IMR-90 (cell line): Measurements from ENCODE around the gene ATG12. TPM values are rescaled to one million over a fixed set of nuclear protein-coding genes. Genes with fewer than 3 reads are reported as not detected.

Experiments
- ATAC-seq: fragments of 200-7000 bp; cut with Tn5 transposase; 2 replicates; pipeline ENCODE4 v1.9.1; 2020; ENCODE audit warnings: low read depth, mild to moderate bottlenecking, moderate library complexity
- BruUV-seq: library from RNA; stranded (reverse); fragments of 400-500 nt; replicated peaks from 2 replicates; lab custom pipeline; 2021; lab: Mats Ljungman, UMichigan
- CTCF ChIA-PET: fragments of 300-600 bp; formaldehyde crosslinking; extraction: SDS; loops from one replicate; lab custom pipeline; 2021; ENCODE audit warnings: antibody characterized with exemption; lab: Yijun Ruan, JAX
- POLR2A ChIA-PET: fragments of 300-600 bp; sonication (Branson Sonifier 250); formaldehyde crosslinking; loops from one replicate; lab custom pipeline; 2022; ENCODE audit warnings: antibody characterized with exemption; ENCODE audit not compliant: unreplicated experiment; lab: Charles Lee
- DNase-seq: peaks from one replicate; pipeline ENCODE4 v3.0.0; 2013
- H2AFZ ChIP-seq: replicated peaks from 2 replicates; pipeline ENCODE3; 2013; ENCODE audit warnings: low read length, mild to moderate bottlenecking; ENCODE audit not compliant: poor library complexity
- H2AK5ac ChIP-seq: 2 replicates; pipeline ENCODE4 v1.6.1; 2013; ENCODE audit warnings: low read depth, low read length, inconsistent platforms
- H2AK9ac ChIP-seq: replicated peaks from 2 replicates; pipeline ENCODE3; 2013; ENCODE audit warnings: mild to moderate bottlenecking, low read depth, low read length, moderate library complexity; ENCODE audit not compliant: poor library complexity
- H2BK120ac ChIP-seq: 2 replicates; pipeline ENCODE4 v1.6.1; 2013; ENCODE audit warnings: low read depth, low read length, inconsistent platforms
- H2BK15ac ChIP-seq: 3 replicates; pipeline ENCODE4 v1.6.1; 2013; ENCODE audit warnings: low read depth, low read length, inconsistent platforms
- H2BK20ac ChIP-seq: 2 replicates; pipeline ENCODE4 v1.6.1; 2013; ENCODE audit warnings: low read depth, mild to moderate bottlenecking, inconsistent platforms, low read length, moderate library complexity
- H2BK5ac ChIP-seq: 2 replicates; pipeline ENCODE4 v1.6.1; 2013; ENCODE audit warnings: mild to moderate bottlenecking, low read depth, low read length, inconsistent platforms; ENCODE audit not compliant: poor library complexity, severe bottlenecking
- H3K14ac ChIP-seq: replicated peaks from 2 replicates; pipeline ENCODE4 v1.6.1; 2013; ENCODE audit warnings: low read depth, low read length, inconsistent platforms
- H3K18ac ChIP-seq: 2 replicates; pipeline ENCODE4 v1.6.1; 2013; ENCODE audit warnings: low read depth, low read length, control low read depth
- H3K23ac ChIP-seq: 2 replicates; pipeline ENCODE4 v1.6.1; 2013; ENCODE audit warnings: low read depth, low read length, inconsistent platforms
- H3K27ac ChIP-seq: 2 replicates; pipeline ENCODE4 v1.5.1; 2013; ENCODE audit warnings: mild to moderate bottlenecking, control low read depth, low read length; ENCODE audit not compliant: insufficient read depth
- H3K27me3 ChIP-seq: 2 replicates; pipeline ENCODE4 v1.6.1; 2013; ENCODE audit warnings: low read length; ENCODE audit not compliant: control insufficient read depth, insufficient read depth
- H3K36me3 ChIP-seq: 2 replicates; pipeline ENCODE4 v1.6.1; 2013; ENCODE audit warnings: low read length, mixed read lengths; ENCODE audit not compliant: control insufficient read depth, insufficient read depth
- H3K4ac ChIP-seq: 2 replicates; pipeline ENCODE4 v1.6.1; 2013; ENCODE audit warnings: low read depth, low read length, inconsistent platforms
- H3K4me1 ChIP-seq: 2 replicates; pipeline ENCODE4 v1.6.1; 2013; ENCODE audit warnings: low read length, mixed read lengths; ENCODE audit not compliant: control insufficient read depth, insufficient read depth
- H3K4me2 ChIP-seq: 2 replicates; pipeline ENCODE4 v1.6.1; 2013; ENCODE audit warnings: low read depth, mild to moderate bottlenecking, control low read depth, low read length, moderate library complexity
- H3K4me3 ChIP-seq: 2 replicates; pipeline ENCODE4 v1.5.1; 2013; ENCODE audit warnings: low read depth, mild to moderate bottlenecking, control low read depth, low read length, moderate library complexity; ENCODE audit not compliant: insufficient read depth
- H3K56ac ChIP-seq: 2 replicates; pipeline ENCODE4 v1.6.1; 2013; ENCODE audit warnings: low read length, inconsistent platforms; ENCODE audit not compliant: insufficient read depth; ENCODE audit errors: extremely low read depth
- H3K79me1 ChIP-seq, 2 experiments: 2 replicates each; pipeline ENCODE4 v1.6.1; 2013; ENCODE audit warnings: low read length in 2 of 2, inconsistent platforms in 1 of 2, low read depth in 1 of 2
- H3K9ac ChIP-seq: 2 replicates; pipeline ENCODE4 v1.6.1; 2013; ENCODE audit warnings: low read depth, low read length, control low read depth
- H3K9me1 ChIP-seq: 2 replicates; pipeline ENCODE4 v1.6.1; 2013; ENCODE audit warnings: low read length, inconsistent platforms; ENCODE audit not compliant: insufficient read depth
- H3K9me3 ChIP-seq: 2 replicates; pipeline ENCODE4 v1.6.1; 2013; ENCODE audit warnings: low read length; ENCODE audit not compliant: control insufficient read depth, insufficient read depth
- H4K20me1 ChIP-seq: 2 replicates; pipeline ENCODE4 v1.6.1; 2013; ENCODE audit warnings: low read length, inconsistent platforms; ENCODE audit not compliant: insufficient read depth
- H4K5ac ChIP-seq: 2 replicates; pipeline ENCODE4 v1.6.1; 2013; ENCODE audit warnings: mild to moderate bottlenecking, low read depth, low read length, control low read depth
- H4K8ac ChIP-seq, 2 experiments: 2 replicates each; pipeline ENCODE4 v1.6.1; 2013; ENCODE audit warnings: low read depth in 2 of 2, low read length in 2 of 2, control low read depth in 1 of 2, inconsistent platforms in 1 of 2
- H4K91ac ChIP-seq: 2 replicates; pipeline ENCODE4 v1.6.1; 2013; ENCODE audit warnings: low read depth, low read length, inconsistent platforms; ENCODE audit not compliant: insufficient read depth
- BHLHE40 ChIP-seq: fragments of 150-350 bp; IDR thresholded peaks from 2 replicates; pipeline ENCODE4 v1.6.1; 2016; ENCODE audit warnings: mild to moderate bottlenecking, low read depth, low read length
- CEBPB ChIP-seq: IDR thresholded peaks from 2 replicates; pipeline ENCODE4 v1.6.1; 2012; ENCODE audit warnings: low read depth, low read length, improper control_type of control experiment
- CTCF ChIP-seq: conservative IDR thresholded peaks from 2 replicates; pipeline ENCODE4 v1.5.1; 2012; ENCODE audit warnings: mild to moderate bottlenecking, low read depth, low read length, improper control_type of control experiment
- ELK1 ChIP-seq: fragments of 150-350 bp; IDR thresholded peaks from 2 replicates; pipeline ENCODE4 v1.6.1; 2016; ENCODE audit warnings: low read depth, mild to moderate bottlenecking, low read length, moderate library complexity, borderline replicate concordance
- MAZ ChIP-seq: IDR thresholded peaks from 2 replicates; pipeline ENCODE4 v1.6.1; 2012; ENCODE audit warnings: low read depth, mild to moderate bottlenecking, low read length, improper control_type of control experiment, moderate library complexity, borderline replicate concordance
- MXI1 ChIP-seq: IDR thresholded peaks from 2 replicates; pipeline ENCODE4 v1.6.1; 2012; ENCODE audit warnings: low read depth, mild to moderate bottlenecking, low read length, moderate library complexity, borderline replicate concordance
- POLR2A ChIP-seq: IDR thresholded peaks from 2 replicates; pipeline ENCODE4 v1.6.1; 2012; ENCODE audit warnings: mild to moderate bottlenecking, low read depth, low read length
- RAD21 ChIP-seq: IDR thresholded peaks from 2 replicates; pipeline ENCODE4 v1.6.1; 2012; ENCODE audit warnings: low read length, improper control_type of control experiment
- RFX5 ChIP-seq: IDR thresholded peaks from 2 replicates; pipeline ENCODE4 v1.8.0; 2012; ENCODE audit warnings: low read depth, mild to moderate bottlenecking, low read length, moderate library complexity
- SMC3 ChIP-seq: fragments of 150-350 bp; IDR thresholded peaks from 2 replicates; pipeline ENCODE4 v1.6.1; 2016; ENCODE audit warnings: low read depth, mild to moderate bottlenecking, antibody characterized with exemption, low read length, moderate library complexity
- USF2 ChIP-seq: fragments of 150-350 bp; IDR thresholded peaks from 2 replicates; pipeline ENCODE4 v1.6.1; 2017; ENCODE audit warnings: mild to moderate bottlenecking, antibody characterized with exemption, low read length, low read depth
- WGBS, 2 experiments: methylation state at CpG; one replicate each; pipeline versions ENCODE4 v1.1.5 to v1.1.7; 2013; ENCODE audit warnings: missing lambda C conversion rate in 2 of 2; ENCODE audit not compliant: insufficient read length in 1 of 2; ENCODE audit errors: extremely low coverage in 2 of 2; 5-methylcytosine and 5-hydroxymethylcytosine counted together
- dilution Hi-C: fragments of 300-500 bp; cut with HindIII; formaldehyde crosslinking; loops from one replicate; pipeline ENCODE4 v1.14.3; 2018; ENCODE audit warnings: low sequenced_read_pairs; ENCODE audit not compliant: unreplicated experiment
- in situ Hi-C: fragments of 300-500 bp; cut with MboI; formaldehyde crosslinking; loops from 3 replicates; pipeline ENCODE4 v1.14.3; 2019; ENCODE audit warnings: low sequenced_read_pairs, inconsistent platforms, mixed read lengths
- intact Hi-C: fragments of 100-400 bp; cut with micrococcal nuclease; formaldehyde crosslinking; loops from 2 replicates; pipeline ENCODE4 v1.10.0; 2022
- polyA plus RNA-seq, 3 experiments: library from polyadenylated mRNA; depleted of rRNA; stranded (reverse); fragments of >200 nt; gene quantifications; 2 replicates each; pipeline ENCODE4 v1.2.3, GENCODE V29; 2012; ENCODE audit warnings: low replicate concordance in 1 of 3
- total RNA-seq: library from RNA; depleted of rRNA; stranded (reverse); fragments of >200 nt; gene quantifications from 2 replicates; pipeline ENCODE4 v1.2.3, GENCODE V29; 2012

Gene ATG12
- total and polyA plus RNA-seq, 2 of the 4 experiments (the other 2 are of a cell fraction): 68.0 to 95.7 TPM

- Histone ChIP-seq H3K9ac (no peak overlapping the region), H4K8ac (no peak overlapping the region), H3K36me3 (no peaks in the 10 kb centered on the region), H4K20me1 (no peaks in the 10 kb centered on the region), H3K4me1 (no peaks in the 10 kb centered on the region), H3K27ac (no peak overlapping the region), H4K5ac (no peak overlapping the region), H3K9me3 (no peaks in the 10 kb centered on the region), H3K23ac (no peak overlapping the region), H2AK5ac (no peak overlapping the region), H3K18ac (no peak overlapping the region), H3K4me2 (no peak overlapping the region), H2AFZ (no peak overlapping the region), H3K4ac (no peak overlapping the region), H2BK15ac (no peak overlapping the region), H2BK120ac (no peak overlapping the region), H3K14ac (no peak overlapping the region), H2AK9ac (no peak overlapping the region), H3K4me3 (no peak overlapping the region), H3K79me1 (no peaks in the 10 kb centered on the region), H3K9me1 (no peaks in the 10 kb centered on the region), H3K27me3 (peaks cover 2% of the 10 kb centered on the region; the same call in 1 of the 2 replicates), H2BK5ac (no peak overlapping the region), H3K56ac (no peak overlapping the region), H4K91ac (no peak overlapping the region), H2BK20ac (no peak overlapping the region)
- ATAC-seq (no peak), DNase-seq (no peak)
- ChIA-PET CTCF (no interaction called here), POLR2A (no interaction called here)
- BruUV-seq: no TSS peak
- in situ Hi-C loops (no loop called here), intact Hi-C loops (no loop called here), dilution Hi-C loops (no loop called here)
- TF ChIP-seq POLR2A: no peak
- TF ChIP-seq BHLHE40: no peak
- no peak for TF ChIP-seq CEBPB
- TF ChIP-seq MXI1: no peak
- no peak for TF ChIP-seq SMC3
- no peak for TF ChIP-seq RAD21
- no peak for TF ChIP-seq MAZ
- no peak for TF ChIP-seq CTCF
- TF ChIP-seq USF2: no peak
- no peak for TF ChIP-seq RFX5
- TF ChIP-seq ELK1: no peak
- WGBS, 2 experiments: 20% methylated on average over 1 of the region's 3 CpGs; no CpG with 5 or more reads in 1 of the 2 experiments
Observed at GRCh38 chr5:115796656-115797055, 44.7 kb downstream of the ATG12 start.
